ENCODE results near the gene ZDHHC8.

ZDHHC8 gene, protein sequence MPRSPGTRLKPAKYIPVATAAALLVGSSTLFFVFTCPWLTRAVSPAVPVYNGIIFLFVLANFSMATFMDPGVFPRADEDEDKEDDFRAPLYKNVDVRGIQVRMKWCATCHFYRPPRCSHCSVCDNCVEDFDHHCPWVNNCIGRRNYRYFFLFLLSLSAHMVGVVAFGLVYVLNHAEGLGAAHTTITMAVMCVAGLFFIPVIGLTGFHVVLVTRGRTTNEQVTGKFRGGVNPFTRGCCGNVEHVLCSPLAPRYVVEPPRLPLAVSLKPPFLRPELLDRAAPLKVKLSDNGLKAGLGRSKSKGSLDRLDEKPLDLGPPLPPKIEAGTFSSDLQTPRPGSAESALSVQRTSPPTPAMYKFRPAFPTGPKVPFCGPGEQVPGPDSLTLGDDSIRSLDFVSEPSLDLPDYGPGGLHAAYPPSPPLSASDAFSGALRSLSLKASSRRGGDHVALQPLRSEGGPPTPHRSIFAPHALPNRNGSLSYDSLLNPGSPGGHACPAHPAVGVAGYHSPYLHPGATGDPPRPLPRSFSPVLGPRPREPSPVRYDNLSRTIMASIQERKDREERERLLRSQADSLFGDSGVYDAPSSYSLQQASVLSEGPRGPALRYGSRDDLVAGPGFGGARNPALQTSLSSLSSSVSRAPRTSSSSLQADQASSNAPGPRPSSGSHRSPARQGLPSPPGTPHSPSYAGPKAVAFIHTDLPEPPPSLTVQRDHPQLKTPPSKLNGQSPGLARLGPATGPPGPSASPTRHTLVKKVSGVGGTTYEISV

DNA sequence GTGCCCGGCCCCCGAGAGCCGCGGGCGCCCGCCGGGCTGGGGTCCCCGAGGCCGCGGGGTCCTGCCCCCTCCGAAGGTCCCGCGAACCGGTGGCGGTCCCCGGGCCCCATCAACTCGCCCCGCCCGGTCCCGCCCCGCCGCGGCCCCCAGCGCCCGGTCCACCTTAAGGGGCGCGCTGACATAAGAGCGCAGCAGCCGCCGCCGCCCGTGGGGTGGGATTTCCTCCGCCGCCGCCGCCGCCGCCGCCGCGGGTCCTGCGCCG lies at the start of gene ZDHHC8:
ZDHHC8 (plus strand) TSS at position 208 of the 262 bp plus-strand sequence. CDS start 144 bp downstream, outside the sequence.
- peak in 19 of 56 donors; percentile 17 to 61 (median 47) for DNase-seq

DNA sequence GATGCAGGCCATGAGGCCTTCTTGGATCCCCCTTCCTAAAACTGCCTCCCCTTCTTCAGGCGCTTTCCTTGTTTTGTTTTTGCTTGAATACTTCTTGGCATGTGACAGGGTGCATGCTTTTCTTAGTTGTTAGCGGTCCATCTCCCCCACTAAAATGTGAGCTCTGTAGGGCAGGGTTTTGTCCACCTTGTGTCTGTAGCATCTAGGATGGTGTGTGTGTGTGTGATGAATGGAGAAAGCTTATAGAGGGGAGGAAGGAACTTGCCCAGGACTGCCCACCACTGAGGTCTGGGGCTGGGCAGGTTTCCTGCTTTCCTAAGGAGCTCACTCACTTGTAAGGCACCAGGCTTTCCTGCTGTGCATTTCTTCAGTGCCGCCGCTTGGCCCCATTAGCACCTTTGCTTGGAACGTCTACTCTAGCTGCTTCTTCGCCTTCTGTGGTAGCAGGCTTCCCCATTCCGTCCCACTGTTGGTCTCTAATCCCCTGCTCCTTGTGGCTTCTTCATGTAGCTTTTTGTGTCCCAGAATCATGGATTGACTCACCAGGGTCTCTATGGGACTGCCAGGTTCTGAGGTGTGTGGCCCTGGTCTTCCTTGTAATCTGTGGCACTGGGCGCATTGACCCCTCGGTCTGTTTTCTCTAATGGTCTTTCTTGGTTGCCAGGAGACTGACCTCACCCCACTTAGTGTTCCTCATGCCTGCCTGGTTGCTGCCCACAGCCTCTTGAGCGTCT lies 48.3 kb upstream of the ZDHHC8 start:
- no peak for DNase-seq

DNA sequence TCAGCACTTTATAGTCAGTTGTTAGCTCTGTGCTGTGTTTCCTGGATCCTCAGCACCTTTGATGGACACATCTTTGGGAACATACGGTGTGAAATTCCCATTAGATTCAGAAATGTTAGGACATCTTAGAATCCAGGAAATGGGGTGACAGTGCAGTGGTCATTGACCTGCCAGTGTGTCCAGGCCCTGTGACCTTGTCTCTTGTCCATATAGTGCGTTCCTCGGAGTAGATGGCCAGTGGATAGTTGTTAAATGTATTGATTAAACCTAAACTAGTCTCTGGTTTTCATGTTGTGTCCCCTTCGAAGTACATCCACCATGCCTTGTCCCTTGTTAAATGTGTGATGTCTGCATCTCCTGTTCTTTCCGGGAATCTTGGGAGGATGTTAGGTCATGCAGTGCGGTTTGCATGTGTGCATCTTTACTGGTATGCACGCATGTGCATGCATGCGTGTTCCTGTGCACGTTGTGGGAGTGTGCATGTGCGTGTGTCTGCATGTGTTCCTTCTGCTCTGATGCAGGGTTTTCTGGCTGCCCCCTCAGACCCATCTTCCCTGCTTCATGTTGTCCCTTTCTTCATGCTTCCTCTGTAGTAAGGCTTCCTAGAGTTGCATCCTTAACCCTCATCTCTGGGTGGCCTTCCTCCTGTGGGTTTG lies 47.6 kb upstream of the ZDHHC8 start:
- DNase-seq = no peak

DNA sequence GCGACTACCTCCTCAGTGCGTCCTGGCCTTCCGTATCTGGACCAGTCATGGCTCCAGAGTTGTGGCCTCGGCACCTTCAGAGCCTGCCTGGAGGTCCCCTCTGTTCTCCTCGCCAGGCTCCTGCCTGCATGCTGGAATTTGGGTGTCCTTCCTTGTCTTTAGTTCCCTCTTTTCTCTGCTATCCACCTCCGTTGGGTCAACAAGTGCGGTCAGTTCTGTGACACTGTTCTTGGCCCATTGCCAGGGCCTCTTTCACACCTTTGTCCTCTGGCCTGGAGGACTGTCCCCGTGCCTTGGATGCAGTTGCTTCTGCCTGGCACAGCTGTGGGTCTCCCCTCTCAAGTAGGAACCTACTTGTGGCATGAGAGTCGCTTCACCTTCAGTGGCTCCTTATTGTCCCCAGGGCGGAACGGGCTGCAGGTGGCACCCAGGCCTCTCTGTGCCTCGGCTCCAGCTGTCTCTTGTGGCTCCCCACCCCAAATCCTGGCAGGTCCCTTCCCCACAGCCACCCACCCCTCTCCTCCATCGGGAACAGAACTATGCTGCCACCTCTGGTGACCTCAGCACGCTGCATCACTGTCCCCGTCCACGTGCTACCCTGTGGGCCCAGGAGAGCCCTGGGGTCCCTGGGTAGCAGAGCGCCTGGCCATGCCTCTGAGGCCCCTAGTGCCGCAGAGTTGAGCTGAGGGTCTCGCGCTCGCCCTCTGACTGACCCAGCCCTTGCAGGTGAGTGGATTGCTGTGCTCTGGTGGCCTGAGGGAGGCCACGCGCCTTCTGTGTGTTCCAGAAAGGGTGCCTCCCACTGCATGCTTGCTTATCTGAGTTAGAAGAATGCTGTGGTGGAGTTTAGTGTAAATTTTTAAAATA lies 46.8 kb upstream of the ZDHHC8 start:
- DNase-seq = peak in 1 of 56 donors; percentile 20

DNA sequence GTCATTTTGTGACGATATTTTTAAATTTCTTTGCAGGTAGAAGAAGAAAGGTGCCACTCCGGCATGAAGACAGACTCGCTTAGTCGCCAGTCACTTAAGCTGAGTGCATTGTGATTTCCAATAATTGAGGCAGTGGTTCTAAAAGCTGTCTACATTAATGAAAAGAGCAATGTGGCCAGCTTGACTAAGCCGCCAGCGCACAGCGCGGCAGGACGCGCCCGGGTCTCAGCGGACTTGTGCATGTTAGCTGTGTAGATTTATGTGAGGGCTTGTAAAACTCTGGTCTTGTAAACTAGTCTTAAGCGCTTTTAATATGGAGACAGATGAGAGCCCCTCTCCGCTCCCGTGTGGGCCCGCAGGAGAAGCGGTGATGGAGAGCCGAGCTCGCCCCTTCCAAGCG lies 46.0 kb upstream of the ZDHHC8 start:
- DNase-seq = no peak

DNA sequence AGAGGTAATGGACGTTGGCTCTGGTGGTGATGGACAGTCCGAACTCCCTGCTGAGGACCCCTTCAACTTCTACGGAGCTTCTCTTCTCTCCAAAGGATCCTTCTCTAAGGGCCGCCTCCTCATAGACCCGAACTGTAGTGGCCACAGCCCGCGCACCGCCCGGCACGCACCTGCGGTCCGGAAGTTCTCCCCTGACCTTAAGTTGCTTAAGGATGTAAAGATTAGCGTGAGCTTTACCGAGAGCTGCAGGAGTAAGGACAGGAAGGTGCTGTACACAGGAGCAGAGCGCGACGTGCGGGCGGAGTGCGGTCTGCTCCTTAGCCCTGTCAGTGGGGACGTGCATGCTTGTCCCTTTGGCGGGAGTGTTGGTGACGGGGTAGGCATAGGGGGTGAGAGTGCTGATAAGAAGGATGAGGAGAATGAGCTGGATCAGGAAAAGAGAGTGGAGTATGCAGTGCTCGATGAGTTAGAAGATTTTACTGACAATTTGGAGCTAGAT lies 45.5 kb upstream of the ZDHHC8 start:
- DNase-seq = no peak

DNA sequence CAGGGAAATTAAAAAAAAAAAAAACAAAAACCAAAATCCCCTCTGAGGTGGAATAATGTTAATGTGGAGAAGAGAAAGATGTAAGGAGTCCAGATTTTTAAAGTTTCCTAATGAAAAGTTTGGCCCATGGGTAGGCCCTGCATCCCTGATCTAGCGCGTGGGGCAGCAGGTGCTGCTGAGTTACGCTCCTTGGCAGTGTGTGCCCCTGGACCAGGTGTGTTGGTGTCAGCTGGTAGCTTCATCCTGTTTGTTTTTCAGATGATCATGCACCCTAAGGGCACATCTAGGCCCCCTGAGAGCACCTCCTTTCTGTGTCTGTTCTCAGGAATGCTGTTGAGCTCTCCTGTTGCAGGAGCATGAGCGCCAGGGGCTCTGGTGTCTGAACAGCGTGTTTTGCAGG lies 44.8 kb upstream of the ZDHHC8 start:
- DNase-seq = no peak

DNA sequence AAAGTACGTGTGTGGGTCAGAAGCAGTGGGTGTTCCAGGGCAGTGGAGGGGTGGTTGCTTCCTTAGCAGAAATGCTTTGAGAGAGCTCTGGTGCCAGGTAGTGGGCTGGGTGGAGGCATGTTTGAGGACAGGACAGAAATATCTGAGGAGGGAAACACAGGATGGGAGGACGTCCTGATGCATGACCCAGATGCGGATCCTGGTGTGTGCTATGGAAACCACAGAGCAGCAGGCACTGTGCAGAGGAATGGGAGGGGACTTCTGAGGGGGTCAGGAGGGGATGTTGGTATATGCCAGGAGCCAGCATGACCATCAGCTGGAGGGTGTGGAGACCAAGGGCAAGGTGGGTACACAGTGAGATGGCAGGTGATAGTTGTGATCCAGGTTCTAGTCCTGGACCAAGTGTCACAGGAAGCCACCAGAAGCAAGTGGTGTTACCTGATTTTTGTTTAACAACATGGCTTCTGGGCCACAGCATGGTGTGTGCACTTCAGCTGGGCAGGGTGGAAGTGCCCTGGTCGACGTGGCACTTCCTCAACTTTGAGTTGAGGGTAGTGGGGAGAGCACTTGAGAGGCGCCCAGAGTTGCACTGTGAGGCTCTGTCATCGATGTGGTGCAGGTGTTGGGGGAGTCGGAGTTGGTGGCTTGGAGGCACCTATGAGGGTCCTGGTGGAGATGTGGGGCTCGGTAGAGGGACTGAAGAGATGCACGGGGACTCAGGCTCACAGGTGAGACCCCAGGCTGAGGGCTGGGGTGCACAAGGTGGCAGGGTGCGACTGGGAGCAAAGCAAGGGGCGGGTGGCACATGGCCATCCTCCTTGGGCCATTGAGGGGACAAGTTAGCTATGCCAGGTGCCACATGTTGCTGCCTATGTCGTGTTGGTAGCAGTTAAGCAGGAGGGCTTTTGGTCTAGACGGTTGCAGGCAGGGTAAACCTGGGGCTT lies 44.0 kb upstream of the ZDHHC8 start:
- no peak for DNase-seq

DNA sequence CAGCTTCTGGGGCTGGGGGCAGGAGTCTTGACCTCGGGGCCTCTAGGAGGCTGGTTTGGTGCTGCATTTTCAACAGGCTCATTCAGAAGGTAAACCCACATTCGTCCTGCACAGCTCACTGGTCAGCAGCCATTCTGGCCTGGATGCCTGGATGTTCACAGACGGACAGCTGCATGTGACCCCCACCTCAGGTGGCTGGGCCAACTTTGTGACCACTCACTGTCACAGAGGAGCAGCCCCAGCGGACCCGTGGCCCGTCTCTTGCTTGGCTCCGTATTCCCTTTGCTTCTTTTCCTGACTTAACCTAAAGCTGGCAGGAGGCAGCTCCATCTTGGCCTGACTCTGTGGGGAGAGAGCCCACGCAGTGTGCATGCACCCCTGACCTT lies 43.3 kb upstream of the ZDHHC8 start:
- DNase-seq = no peak

DNA sequence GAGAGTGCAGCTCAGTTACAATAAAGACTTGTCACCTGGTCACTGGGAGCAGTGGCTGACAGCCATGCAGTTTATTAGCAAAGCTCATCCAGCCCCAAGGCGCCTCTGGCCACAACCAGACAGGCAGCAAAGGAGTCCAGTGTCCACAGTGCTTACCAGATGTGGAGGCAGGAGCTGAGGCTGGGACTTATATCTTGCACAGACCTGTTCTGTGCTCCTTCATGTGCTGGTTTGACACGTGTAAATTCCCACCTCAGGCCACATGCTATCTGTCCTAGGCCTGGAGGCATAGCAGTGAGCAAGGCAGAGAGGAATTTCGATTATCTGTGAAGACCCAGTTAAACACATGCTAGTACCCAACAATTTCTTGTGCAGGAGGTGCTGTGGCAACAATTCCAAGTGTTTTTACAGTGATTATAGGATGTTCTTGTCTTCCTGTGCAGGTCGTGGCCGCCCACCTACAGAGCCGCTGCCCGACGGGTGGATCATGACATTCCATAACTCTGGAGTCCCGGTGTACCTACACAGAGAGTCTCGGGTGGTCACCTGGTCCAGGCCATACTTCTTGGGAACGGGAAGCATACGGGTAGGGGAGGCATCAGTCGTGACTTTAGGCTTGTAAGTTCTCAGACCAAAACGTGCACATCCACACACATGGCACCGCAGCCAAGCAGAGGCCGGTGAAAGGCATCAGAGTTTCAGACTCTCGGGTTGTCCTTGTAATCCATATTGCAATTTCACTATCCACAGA lies 42.2 kb upstream of the ZDHHC8 start:
- DNase-seq = no peak

DNA sequence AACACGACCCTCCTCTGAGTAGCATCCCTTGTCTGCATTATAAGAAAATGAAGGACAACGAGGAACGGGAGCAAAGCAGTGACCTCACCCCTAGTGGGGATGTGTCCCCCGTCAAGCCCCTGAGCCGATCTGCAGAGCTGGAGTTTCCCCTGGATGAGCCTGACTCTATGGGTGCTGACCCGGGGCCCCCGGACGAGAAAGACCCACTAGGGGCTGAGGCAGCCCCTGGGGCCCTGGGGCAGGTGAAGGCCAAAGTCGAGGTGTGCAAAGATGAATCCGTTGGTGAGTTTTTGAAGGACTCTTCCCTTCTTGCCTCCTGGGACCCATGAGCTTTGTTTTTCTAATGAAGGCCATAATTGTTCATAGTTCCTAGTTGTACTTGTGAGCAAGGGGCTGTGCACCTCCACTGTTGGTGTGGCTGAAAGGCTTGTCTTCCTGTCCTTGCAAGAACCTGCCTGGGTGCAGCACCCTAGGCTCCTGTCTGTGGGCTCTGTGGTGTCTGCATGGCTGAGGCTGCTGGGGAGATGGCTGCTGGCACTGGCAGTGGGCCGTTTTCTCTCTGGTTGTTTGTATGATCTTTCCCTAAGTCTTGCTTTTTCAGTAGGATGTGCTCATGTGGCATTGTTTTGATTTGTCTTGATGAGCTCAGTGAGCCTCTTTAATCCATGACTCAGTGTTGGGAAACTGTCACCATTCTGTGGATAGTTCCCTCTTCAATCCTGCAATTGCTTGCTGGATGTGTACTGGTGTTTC lies 41.5 kb upstream of the ZDHHC8 start:
- DNase-seq = no peak

DNA sequence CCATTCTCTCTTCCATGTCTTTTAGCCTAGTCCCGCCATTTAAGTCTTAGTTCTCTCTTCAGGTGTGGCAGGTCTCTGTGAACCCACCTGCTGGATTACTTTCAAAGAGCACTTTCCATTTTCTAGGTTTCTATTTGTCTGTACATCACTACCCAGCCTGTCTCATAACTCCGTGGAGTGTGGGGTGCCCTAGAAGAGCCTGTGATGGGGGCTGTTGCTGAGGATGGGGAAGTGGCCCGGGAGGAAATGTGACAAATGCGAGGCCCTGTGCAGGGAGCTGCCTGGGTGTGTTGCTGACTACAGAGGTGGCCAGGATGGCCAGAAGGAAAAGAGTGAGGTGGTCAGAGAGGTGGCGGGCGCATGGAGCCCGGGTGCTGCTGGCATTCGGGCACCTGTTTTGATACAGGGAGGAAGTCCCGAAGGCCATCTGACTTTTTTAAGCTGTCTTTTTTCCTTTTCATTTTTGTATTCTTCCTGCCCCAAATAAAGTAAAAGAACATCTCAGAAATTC lies 40.8 kb upstream of the ZDHHC8 start:
- no peak for DNase-seq

DNA sequence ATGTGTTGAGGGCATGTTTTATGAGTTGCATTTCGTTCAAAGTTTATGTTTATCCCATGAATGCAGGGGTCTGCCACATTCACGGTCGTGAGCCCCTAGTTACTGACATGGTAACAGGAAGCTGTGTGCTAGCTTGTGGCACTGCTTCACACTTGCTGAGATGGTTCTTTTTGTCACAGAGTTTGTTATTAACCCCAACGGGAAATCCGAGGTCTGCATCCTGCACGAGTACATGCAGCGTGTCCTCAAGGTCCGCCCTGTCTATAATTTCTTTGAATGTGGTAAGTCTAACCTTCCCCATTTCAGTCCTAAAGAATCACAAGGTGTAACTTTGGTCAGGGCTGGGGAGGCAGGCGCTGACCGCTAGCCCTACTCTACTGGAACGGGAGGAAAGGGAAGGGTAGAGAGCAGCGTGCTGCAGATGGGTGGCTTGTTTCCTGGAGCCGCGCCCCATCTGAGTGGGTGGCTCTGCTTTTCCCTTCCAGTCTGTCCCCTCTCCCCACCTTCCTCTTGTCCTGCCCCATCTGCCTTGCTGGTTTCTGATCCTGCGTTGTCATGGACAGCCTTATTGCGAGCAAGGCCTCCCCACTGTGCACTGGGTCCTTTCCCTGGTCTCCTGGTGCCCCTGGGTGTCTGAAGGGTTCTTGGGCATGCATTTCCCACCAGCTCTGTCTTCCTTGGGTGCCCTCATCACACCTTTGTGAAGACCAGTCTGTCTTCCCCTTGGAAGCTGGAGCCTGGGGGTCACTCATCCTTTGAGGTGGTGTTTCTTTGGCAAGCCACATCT lies 39.7 kb upstream of the ZDHHC8 start:
- no peak for DNase-seq

DNA sequence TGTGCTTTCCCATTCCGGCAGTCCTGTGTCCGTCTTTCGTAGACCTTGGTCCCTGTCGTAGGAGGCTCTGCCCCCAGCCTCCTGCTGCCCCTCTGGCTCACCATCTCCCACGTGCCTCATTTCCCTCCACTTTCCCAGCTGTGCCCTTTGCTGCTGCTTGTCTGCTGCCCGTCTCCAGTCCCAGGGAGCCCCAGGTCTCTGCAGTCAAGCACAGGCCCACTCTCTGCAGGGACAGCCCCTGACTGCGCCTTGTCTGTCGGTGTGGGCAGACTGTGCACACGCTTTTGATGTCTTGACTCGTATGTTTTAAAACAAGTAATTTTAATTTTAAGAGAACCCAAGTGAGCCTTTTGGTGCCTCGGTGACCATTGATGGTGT lies 39.1 kb upstream of the ZDHHC8 start:
- DNase-seq = no peak

DNA sequence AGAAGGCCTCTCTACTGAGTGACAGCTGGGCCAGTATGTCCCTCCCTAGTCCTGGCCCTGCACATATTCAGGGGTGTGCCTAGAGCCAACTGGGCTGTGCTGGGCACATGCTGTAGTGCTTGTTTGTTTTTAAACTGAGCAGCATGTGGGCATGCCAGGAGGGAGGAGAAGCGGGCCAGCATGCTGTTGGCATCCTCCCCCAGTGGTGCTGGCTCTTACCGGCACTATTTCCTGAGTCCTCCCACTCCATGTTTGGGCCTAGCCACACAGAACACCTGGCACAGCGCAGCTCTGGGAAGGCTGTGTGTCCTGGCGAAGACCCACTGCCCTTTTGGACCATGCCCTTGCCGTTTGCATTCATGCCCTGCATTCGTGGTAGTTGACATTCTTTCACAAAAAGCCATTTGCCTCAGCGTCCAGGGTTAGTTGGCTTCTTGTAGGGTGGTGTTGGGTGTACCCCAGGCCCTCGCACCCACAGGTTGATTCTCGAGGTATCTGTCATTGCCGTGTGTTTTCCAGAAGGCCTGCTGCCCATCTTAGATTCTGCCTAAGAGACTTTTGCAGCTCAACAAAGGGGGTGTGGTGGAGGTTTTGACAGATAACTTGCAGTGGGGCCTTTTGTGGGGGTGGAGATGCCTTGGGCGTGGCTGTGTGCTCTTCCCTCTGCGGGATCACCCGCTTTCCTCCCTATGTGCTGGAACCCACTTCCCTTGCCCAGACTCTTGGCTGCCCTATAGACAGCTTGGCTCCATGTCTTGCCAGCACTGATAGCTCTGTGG lies 38.0 kb upstream of the ZDHHC8 start:
- peak in 31 of 56 donors; percentile 15 to 76 (median 53) for DNase-seq
